Measurements from ENCODE around the gene SLC29A2.
"Not testable (repeated sequence)": the region's sequence is repeated elsewhere in the genome, so short reads cannot be mapped to it uniquely, and the experiment has no call there.

Gene SLC29A2

DNA sequence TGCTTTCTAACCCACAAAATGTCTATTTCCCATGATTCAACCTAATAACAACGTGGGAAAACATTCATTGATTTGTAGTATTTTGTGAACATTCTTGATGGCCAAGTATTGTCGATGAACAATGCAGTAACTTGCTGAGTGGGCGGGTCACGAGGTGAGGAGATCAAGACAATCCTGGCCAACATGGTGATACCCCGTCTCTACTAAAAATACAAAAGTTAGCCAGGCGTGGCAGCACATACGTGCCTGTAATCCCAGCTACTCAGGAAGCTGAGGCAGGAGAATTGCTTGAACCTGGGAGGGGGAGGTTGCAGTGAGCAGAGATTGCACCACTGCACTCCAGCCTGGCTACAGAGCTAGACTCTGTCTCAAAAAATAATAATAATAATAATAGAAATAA, 8.7 kb upstream of the SLC29A2 start:
- DNase-seq, result not testable (repeated sequence)

DNA sequence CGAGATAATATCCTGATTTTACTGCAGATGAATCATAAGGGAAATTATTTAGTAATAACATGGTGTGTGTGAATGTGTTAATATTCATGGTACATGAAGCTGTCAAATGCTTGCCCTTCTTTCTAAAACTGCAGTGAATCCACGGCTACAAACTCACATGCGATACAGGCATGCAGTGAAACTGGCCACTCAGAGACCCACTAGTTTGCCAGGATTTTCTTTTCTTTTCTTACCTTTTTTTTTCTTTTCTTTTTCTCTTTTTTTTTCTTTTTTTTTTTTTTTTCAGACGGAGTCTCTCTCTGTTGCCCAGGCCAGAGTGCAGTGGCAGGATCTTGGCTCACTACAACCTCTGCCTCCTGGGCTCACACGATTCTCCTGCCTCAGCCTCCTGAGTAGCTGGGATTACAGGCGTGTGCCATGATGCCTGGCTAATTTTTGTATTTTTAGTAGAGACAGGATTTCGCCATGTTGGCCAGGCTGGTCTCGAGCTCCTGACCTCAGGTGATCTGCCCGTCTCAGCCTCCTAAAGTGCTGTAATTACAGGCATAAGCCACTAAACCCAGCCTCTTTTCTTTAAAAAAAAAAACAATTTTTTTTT, 2.2 kb upstream of the SLC29A2 start:
- DNase-seq, result not testable (repeated sequence)

DNA sequence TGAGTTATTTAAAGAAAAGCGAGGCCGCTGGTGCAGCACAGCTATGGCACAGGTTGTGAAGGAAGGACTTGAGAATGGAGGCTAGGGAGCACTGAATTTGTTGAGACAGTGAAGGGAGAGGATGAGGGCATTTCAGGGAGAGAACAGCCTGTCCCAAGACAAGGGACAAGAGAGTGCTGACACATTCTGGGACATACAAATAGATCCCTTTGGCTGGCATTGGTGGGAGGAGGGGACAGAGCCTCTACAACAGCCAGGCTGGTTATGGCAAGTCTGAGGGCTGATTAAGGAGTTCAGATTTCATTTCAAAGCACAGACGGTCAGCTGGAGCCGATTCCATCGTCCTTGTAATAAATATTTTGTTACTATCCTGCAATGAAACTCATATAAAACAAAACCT, 1.7 kb upstream of the SLC29A2 start:
- DNase-seq, result no peak

DNA sequence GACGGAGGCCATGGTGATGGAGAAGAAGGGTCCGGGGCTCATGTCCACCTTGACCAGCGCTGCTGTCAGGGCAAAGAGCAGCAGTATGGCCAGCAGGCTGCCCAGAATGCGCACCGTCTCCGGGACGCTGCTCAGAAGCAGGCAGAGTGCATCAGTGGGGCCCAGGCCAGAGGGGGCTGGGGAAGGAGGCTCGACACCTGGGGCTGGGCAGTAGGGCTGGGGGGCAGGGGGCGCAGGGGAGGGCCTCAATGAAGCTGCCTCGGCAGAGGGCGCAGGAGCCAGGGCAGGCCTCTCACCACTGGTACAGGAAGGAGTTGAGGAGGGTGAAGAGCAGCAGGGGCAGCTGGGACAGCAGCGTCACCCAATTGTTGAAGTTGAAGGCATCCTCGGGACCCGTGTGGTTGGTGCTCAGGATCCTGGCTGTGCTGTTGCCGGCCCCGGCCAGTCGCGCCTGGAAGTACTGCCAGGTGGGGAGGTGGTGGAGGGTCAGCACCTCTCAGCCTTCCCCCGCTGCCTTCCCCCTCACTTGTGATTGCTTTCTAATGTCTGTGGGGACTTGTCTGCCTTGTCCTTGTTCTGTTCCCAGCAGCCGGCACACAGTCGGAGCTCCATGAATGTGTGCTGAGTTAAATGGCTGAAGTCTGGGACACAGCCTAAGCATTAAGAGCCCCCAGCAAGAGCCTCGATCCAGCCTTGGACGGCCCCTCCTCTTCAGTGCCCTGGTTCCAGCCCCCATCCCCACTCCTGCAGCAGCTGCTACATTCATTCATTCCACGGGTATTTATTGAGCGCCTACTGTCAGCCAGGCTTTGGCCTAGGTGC, 2.3 kb downstream of the SLC29A2 start:
- DNase-seq, result no peak

DNA sequence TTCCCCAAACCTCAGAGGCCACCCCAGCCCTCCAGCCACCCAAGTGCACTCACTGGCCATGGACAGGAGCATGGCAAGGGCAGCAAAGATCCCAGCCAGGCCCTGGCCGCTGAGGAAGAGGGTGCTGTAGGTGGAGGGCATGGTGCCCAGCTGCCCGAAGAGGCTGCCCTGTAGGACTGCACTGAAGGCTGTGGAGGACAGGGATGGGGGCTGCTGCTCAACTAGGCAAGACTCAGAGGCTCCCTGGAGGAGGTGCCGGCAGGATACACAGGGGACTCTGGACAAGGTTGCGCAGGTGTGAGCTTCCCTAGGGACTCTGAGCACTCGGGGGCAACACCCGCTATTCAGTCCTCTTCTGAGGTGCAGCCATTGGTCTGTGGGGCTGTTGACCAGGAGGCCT, 3.1 kb downstream of the SLC29A2 start:
- no peak for DNase-seq

DNA sequence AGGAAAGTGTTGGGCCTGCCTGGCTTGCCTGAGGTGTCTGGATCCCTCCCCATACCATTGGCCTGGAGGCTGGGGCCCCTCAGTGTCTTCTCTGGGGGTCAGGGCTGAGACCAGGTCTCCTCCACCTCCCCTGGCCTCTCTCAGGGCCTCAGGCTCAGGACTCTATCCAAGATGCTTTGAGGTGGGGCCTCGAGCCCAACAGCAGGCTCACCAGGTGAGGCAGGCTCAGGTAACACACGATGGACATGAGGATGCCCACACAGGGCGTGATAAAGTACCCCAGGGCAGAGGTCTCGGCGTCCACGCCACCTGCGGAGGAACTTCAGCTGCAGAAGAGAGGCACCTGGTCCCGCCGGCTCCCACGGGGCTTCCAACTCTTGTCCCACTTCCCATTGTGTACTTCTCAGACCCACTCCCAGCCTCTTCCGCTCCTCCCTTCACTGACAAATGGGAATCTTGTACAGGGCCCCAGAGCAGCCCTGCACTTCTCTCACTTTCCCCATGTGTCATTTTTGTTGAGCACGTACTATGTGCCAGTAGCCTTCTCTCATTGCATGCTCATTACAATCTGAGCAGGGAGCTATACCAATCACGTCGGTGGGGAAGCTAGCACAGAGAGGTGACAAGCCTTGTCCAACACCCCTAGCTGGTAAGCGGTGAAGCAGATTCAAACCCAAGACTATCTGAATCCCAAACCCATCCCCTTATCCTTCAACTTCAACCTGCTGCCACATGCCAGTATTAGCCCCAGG, 3.8 kb downstream of the SLC29A2 start:
- DNase-seq, result no peak

DNA sequence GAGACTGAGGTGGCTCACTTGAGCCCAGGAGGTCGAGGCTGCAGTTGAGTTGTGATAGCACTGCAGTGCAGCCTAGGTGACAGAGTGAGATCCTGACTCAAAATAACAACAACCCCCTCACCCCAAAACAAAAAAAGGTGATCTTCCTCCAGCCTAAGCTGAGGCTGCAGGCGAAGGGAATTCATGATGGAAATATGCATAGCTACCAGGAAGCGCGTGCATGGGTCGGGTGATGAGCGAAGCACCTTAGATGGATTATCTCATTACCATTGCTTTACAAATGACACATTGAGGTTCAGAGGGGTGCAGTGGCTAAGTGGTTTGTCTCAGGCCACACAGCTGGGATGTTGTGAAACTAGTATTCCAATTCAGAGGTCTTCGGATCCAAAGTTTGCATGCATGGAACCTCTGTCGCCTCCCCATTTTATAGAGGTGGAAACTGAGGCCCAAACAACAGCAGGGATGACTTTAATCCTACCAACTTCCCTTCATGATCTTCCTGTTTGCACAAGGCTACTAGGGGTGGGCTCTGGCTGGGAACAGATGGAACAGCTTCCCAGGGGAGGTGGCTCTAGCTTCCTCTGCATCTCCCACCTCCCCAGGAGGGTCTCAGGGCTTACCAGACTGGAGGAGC, 4.6 kb downstream of the SLC29A2 start:
- DNase-seq, result no peak

DNA sequence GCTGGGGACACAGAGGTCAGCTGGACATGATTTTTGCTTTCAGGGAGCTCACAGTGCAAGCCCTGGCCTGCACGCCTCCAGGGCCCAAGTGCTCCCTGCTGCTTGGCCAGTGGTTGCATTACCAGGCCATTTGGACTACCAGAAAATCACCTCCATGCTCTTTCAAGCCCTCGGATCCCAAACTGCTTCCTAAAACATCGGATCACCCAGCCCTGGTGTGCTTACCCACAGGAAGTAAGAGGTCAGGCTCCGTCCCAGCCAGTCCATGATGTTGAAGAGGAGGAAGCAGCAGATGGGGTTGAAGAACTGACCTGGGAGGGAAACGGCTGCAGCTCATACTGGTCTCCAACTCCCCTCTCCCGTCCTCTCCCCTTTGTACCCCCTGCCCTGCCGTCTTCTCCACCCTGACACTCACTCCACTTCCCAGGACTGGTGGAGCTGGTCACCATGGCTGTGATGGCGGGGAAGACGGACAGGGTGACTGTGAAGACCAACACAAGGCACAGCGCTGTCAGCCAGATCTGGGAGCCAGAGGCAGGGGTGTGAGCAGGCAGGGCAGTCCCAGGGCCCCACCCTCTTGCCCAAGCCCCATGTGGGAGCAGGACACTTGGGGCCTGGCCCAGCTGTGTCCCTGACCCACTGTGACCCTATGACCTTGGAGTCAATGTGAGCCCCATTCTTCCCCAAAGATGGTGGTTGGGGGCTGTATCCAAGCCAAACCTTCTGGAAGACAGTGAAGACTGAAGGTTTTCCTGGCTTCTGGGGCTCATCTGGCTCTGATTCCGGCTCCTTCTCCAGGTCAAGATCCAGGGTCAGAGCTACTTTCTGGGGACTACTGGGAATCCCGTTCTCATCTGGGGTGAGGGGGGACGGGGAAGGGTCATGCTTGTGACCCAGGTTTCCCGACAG, 5.6 kb downstream of the SLC29A2 start:
- no peak for DNase-seq

DNA sequence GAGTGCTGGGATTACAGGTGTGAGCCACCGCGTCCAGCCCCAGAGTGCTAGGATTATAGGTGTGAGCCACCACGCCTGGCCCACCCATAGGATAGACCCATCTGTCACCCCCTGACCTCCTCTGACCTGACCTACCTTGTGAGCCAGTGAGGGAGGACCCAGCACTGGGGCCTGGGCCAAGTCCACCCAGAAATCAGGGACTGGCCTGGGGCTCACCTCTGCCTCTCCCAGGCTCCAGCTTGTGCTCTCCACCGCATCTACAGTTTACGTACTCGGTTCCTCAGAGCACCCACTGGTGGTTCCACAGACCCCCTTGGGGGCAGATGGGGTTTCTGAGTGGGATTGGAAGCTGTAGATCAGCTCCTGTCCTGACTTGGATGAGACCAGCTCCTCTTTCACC, 6.4 kb downstream of the SLC29A2 start:
- DNase-seq, result no peak

DNA sequence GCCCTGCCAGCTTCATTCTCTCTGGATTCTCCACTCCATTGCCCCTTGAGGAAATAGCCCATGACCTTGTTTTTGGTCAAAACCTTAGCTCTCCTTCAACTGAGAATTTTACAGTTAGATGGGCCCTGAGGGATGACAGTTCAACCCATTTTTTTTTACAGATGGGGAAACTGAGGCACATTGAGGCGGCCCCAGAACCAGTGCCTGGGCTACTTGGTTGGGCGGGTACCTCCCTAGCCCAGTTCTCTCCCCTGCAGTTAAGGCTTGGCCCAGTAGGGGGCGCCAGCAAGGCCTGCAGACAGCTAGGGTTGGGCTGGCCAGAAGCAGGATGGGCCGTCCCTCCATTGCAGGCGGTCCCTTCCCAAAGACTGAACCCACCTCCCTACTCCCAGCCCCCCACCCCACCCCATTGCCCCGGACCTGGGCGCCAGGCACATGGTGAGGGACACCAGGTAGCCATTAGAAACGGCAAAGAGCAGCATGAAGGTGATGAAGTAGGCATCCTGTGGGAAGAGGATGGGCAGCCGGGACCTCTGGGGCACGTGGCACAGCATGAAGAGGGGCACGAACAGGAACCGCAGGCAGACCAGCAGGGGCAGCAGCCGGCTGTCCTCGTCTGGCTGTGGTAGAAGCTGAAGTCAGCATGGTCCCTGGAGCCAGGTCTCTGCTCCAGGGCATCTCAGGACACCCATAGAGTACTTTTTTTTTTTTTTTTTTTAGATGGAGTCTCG, 7.6 kb downstream of the SLC29A2 start:
- peak; percentile 77 for DNase-seq

DNA sequence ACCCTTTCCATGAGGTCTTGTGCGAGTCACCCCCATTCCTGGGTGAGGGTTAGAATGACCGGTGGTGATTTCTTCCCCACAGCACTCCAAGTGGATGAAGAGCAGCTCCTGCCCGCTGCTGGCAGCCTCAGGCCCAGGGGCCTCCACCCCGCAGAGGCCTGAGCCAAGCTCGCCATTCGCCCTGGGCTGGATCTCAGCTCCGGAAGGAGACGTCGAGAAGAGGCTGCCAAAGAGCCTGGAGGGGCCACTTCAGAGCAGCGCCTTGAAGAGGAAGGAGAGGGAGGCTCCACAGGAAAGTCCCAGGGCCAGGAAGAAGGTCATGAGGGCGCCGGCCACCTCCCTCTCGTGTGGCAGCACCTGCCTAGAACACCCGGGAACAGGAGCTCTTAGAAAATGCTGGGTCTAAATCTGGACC, 8.4 kb downstream of the SLC29A2 start:
- no peak for DNase-seq

DNA sequence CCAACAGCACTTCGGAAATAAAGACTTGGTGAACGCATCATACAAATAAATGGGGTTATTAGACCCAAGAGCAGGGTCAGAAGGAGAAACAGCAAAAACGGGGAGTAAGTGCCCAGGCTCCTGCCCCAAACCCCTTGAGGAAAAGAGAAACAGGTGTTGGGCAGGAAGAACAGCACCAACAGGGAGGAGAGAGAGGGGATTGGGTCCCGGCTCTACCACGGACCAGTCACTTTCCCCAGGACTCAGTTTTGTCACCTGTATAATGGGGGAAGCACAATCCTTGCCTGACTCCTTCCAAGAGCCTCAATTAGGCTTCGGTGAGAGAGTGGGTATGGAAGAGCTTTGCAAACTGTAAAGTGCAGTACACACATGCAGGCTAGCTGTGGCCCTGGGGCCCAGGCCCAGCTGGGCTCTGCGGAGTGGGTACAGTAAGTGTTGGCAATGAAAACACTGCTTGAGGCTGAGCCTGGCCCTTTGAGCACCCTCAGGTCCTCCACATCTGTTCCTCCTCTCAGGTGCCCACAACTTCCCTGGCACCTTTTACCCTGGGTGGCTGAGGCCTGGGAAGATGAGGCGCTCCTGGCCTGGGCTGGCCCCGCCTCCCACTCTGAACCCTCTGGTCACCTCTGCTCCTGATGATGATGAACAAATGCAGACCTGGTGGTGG, 8.9 kb downstream of the SLC29A2 start:
- DNase-seq, result no peak

DNA sequence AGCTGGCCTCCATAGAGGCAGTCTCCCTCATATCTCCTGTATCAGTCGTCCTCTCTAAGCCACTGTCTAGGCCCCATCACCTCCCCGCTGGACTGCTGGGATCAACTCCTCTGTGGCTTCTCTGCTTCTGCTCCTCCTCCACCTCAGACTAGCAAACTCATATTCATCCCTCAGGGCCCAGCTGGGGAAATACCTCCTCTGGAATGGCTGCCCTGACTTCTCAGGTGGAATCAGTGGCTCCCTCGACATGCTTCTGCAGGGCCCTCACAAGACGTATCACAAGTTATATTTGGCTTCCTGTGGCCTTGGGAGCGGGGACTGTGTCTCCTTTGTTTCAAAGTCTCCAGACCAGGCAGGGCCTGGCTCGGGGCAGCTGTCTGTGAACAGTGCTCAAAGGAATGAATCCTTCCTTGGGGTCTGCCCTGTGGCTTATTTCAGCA, 10.0 kb downstream of the SLC29A2 start:
- DNase-seq, result no peak

DNA sequence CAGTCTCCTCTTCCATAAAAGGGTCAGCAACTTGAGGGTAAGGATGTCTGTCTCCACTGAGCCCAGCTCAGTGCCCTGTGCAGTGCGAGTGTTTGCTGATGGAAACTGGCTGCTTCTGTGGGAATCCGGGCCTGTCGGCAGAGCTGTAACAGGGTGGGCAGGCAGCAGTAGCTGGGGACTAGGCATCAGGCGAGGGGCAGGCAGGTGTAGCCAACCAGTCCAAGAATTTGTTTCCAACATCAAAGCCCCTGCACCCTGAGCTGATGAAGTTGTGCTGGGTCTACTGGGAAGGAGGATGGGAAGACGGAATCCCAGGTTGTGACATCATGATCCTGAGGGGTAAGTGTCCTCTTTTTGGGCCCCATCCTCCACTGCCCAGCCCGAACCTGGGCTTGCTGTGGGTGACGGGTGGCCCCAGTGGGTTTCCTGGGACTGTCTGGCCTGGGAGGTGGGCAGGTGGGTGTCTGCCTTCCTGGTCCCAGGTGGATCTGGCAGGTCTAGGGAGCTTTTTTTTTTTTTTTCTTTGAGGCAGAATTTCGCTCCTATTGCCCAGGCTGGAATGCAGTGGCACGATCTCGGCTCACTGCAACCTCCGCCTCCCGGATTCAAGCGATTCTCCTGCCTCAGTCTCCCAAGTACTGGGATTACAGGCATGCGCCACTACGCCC, 11.0 kb downstream of the SLC29A2 start:
- no peak for DNase-seq

DNA sequence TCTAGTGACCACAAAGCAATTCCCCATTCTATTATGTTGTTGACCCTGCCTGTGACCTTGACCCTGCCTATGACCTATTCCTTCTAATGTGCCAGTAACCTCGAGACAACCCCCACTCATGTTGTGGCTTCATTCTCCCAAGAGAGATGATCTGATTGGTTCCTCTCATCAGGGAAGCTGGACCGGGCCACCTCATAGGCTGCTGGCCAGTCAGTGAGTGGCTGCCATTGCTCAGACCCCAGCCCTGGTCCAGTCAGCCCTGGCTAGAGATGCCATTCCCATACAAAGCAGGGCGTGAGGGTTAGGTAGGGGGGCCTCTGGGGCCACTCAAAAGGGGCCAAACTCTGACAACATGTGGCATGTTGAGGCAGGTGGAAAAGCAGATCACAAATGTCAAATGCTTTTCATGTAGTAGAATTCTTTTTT, 11.9 kb downstream of the SLC29A2 start:
- DNase-seq, result no peak

DNA sequence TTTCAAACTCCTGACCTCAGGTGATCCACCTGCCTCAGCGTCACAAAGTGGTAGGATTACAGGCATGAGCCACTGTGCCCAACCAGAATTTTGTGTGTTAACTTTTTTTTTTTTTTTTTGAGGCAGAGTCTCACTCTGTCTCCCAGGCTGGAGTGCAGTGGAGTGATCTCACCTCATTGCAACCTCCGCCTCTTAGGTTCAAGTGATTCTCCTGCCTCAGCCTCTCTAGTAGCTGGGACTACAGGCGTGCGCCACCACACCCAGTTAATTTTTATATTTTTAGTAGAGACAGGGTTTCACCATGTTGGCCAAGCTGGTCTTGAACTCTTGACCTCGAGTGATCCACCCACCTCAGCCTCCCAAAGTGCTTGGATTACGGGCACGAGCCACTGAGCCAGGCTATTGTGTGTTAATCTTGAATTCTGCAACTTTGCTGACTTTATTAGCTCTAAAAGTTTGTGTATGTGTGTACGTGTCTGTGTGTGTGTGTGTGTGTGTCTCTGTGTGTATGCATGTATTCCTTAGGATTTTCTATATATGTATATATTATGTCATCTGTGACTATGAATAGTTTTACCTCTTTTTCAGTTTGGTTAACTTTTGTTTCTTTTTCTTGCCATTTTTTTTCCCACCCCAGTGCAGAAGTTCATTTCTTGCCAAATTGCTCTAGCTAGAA, 20.9 kb downstream of the SLC29A2 start:
- DNase-seq, result not testable (repeated sequence)

DNA sequence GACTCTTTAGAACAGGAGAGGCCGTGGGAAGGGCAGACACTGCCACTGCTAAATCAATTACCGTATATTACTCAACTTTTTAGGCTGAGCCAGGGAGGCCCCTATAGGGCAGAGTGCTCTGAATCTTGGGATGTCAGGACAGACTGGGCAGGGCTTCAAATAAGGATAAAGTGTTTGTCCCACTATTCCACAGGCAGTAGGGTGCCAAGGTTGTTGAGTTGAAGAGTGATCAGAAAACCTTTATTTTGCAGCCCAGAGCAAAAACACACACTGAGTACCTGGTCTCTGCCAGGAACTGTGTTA, 22.5 kb downstream of the SLC29A2 start:
- DNase-seq, result no peak

DNA sequence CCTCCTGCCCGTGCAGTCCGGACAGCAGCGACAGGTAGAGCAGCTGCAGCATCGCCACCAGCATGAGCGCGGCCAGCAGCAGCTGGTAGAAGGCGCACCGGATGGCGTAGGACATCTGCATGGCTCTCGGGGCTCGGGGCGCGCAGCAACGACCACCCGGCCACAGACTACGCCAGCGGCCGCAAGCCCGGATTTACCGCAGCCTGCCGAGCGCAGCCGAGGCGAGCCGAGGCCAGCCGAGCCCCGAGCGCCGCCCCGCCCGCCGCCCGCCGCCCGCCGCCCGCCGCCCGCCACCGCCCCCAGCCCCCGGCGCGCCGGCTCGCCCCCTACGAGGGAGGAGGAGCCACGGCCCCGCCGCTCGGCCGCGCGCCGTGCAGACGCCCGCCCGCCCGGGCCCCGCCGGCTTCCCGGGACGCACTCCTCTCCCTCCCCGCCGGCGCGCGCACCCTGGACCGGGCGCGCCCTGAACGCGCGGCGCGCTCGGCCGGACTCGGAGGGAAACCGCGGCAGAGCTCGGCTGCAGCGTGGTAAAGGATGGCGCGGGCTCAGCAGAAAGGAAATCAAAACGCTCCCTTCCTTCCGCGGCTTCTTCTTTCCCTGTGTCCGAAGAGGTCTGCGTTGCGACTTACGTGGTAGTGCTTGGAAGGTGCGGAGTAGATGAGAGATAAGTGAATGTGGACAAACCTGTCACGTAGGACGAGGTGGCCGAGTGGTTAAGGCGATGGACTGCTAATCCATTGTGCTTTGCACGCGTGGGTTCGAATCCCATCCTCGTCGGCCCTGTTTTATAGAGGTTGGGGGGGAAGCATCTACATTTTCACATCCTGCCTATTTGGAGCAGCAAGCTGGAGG, 23.9 kb downstream of the SLC29A2 start, which contains the start of gene B4GAT1:
Gene B4GAT1 (minus strand): TSS at position 205 of the 852 bp plus-strand sequence. CDS start 84 bp downstream, at position 121.
- DNase-seq, result peak; percentile 79

Measured in stimulated activated CD4-positive, alpha-beta T cell treated with anti-CD3 and anti-CD28 coated beads, Interleukin-4, amount 100 ng/mL, for 1 hour (primary cell).